ENCODE results near the gene APOB.

GRCh38 chr2:21059885-21060610 is 16.2 kb upstream of the APOB start:
- TF ChIP-seq CTCF (conservative IDR thresholded peaks at IDR 0.05; ENCODE audit: low read length) (no peak), EZH2phosphoT487 (IDR thresholded peaks at IDR 0.05; ENCODE audit: borderline replicate concordance) (no peak)

Data from Loucy (cell line).